Activated naive CD8-positive, alpha-beta T cell treated with anti-CD3 and anti-CD28 coated beads, Interleukin-2, amount 50 U/mL, for 24 hours (primary cell): Measurements from ENCODE around the gene APEH.

ENCODE experiments used
- ATAC-seq: fragments of 150-1000 bp; cut with Tn5 transposase; one replicate; pipeline ENCODE4 v1.10.0; 2021
- DNase-seq: peaks from one replicate; pipeline ENCODE4 v3.0.0; 2021
- H3K27ac Mint-ChIP-seq: one replicate; pipeline ENCODE4 v1.8.0; 2021; ENCODE audit warnings: mild to moderate bottlenecking, mixed read lengths
- H3K27me3 Mint-ChIP-seq: one replicate; pipeline ENCODE4 v1.8.0; 2021; ENCODE audit warnings: mixed read lengths
- H3K36me3 Mint-ChIP-seq: one replicate; pipeline ENCODE4 v1.8.0; 2021; ENCODE audit warnings: low read depth, mixed read lengths
- H3K4me1 Mint-ChIP-seq: one replicate; pipeline ENCODE4 v1.8.0; 2021; ENCODE audit warnings: mixed read lengths
- H3K4me3 Mint-ChIP-seq: one replicate; pipeline ENCODE4 v1.8.0; 2021; ENCODE audit warnings: mild to moderate bottlenecking, moderate library complexity, mixed read lengths
- H3K9me3 Mint-ChIP-seq: one replicate; pipeline ENCODE4 v1.8.0; 2021; ENCODE audit warnings: mixed read lengths

APEH gene

GRCh38 chr3:49723628-49724551 is 49.7 kb downstream of the APEH start, which contains the start of gene GMPPB:
GMPPB (minus strand) TSS chr3:49723951; CDS start chr3:49723726, 225 bp downstream.
- Mint-ChIP-seq H3K4me1 (peaks cover 27% of the 10 kb centered on the region), H3K36me3 (peaks cover 8% of the 10 kb centered on the region), H3K4me3 (peak within 1 kb of the TSS; percentile 85), H3K9me3 (no peaks in the 10 kb centered on the region), H3K27ac (peak within 1 kb of the TSS; percentile 92), H3K27me3 (no peaks in the 10 kb centered on the region)
- DNase-seq: peak; percentile 95
- ATAC-seq: peak; percentile 84

- Mint-ChIP-seq H3K27ac (peak overlapping the region; percentile 92), H3K36me3 (peaks cover 10% of the 10 kb centered on the region), H3K4me1 (peaks cover 20% of the 10 kb centered on the region), H3K27me3 (no peaks in the 10 kb centered on the region), H3K9me3 (no peaks in the 10 kb centered on the region), H3K4me3 (peak overlapping the region; percentile 85)
- peak; percentile 42 for DNase-seq
- ATAC-seq: no peak
These were observed 50.4 kb downstream of the APEH start for GRCh38 chr3:49724586-49724985.

GRCh38 chr3:49725906-49726681 is 51.9 kb downstream of the APEH start:
- H3K4me3 Mint-ChIP-seq: no peak overlapping the region
- peaks cover 9% of the 10 kb centered on the region for H3K36me3 Mint-ChIP-seq
- H3K9me3 Mint-ChIP-seq: no peaks in the 10 kb centered on the region
- no peaks in the 10 kb centered on the region for H3K27me3 Mint-ChIP-seq
- H3K4me1 Mint-ChIP-seq: peaks cover 13% of the 10 kb centered on the region
- no peak overlapping the region for H3K27ac Mint-ChIP-seq
- DNase-seq (no peak), ATAC-seq (no peak)

- peaks cover 9% of the 10 kb centered on the region for H3K4me1 Mint-ChIP-seq
- peaks cover 12% of the 10 kb centered on the region for H3K36me3 Mint-ChIP-seq
- no peak overlapping the region for H3K27ac Mint-ChIP-seq
- ATAC-seq (no peak), DNase-seq (no peak)
- H3K4me3 Mint-ChIP-seq: no peak overlapping the region
- no peaks in the 10 kb centered on the region for H3K9me3 Mint-ChIP-seq
- no peaks in the 10 kb centered on the region for H3K27me3 Mint-ChIP-seq
These were observed 53.2 kb downstream of the APEH start for GRCh38 chr3:49727154-49727923.

DNA sequence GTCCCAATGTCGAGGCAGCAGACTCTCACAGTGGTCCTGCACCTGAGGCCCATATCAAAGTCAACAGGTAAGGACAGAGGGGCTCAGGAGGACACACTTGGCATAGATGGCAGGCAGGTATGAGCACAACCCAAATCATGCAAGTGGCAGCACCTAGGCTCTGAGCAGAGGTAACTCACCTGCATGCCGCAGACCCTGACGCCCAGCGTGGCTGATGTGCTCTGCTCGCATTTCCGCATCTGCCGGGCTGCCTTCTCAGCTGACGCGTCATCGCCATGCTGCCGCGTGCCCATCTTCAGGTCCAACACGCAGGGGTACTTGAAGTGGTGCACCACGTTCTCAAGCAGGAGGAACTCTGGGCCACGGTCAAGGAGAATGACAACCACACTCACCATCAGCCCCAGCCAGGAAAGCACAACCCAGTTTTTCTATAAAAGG is 53.8 kb downstream of the APEH start:
- no peak for DNase-seq
- Mint-ChIP-seq H3K27ac (no peak overlapping the region), H3K4me1 (peaks cover 4% of the 10 kb centered on the region), H3K36me3 (peaks cover 14% of the 10 kb centered on the region), H3K27me3 (no peaks in the 10 kb centered on the region), H3K9me3 (no peaks in the 10 kb centered on the region), H3K4me3 (no peak overlapping the region)
- no peak for ATAC-seq

DNA sequence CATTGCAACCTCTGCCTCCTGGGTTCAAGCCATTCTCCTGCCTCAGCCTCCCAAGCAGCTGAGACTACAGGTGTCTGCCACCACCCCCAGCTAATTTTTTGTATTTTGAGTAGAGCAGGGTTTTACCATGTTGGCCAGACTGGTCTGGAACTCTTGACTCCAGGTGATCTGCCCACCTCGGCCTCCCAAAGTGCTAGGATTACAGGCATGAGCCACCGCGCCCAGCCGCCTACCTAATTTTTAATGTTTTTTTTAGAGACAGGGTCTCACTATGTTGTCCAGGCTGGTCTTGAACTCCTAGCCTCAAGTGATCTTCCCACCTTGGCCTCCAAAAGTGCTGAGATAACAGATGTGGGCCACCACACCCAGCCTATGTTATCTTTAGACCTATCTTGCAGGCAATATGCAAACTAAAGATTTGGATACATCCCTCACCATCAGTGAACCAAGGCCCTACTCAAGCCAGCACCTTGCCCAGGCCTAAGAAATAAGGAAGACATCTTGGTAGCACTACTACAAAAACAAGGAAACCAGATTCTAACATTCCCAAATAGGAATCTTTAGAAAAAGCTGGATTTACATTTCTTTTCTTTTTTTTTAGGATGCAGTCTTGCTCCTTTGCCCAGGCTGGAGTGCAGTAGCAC is 55.9 kb downstream of the APEH start:
- Mint-ChIP-seq H3K27me3 (no peaks in the 10 kb centered on the region), H3K4me1 (no peaks in the 10 kb centered on the region), H3K9me3 (no peaks in the 10 kb centered on the region), H3K36me3 (peaks cover 21% of the 10 kb centered on the region), H3K4me3 (no peak overlapping the region), H3K27ac (no peak overlapping the region)
- DNase-seq (no peak), ATAC-seq (no peak)

GRCh38 chr3:49732597-49732996 is 58.4 kb downstream of the APEH start:
- peaks cover 33% of the 10 kb centered on the region for H3K36me3 Mint-ChIP-seq
- H3K4me3 Mint-ChIP-seq: no peak overlapping the region
- H3K9me3 Mint-ChIP-seq: no peaks in the 10 kb centered on the region
- H3K27me3 Mint-ChIP-seq: no peaks in the 10 kb centered on the region
- ATAC-seq: no peak
- H3K27ac Mint-ChIP-seq: no peak overlapping the region
- no peak for DNase-seq
- no peaks in the 10 kb centered on the region for H3K4me1 Mint-ChIP-seq

DNA sequence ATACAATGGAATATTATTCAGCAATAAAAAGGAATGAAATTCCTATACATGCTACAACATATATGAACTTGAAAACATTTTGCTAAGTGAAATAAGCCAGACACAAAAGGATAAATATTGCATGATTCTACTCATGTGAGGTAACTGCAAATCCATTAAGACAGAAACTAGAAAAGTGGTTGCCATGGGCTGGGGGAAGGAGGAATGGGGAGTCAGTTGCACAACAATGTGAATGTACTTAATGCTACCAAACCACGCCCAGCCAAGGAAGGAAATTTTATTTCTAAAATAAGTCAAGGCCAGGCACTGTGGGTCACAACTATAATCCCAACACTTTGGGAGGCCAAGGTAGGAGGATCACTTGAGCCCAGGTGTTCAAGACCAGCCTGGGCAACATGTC is 59.4 kb downstream of the APEH start:
- H3K4me3 Mint-ChIP-seq: no peak overlapping the region
- H3K27ac Mint-ChIP-seq: no peak overlapping the region
- H3K4me1 Mint-ChIP-seq: no peaks in the 10 kb centered on the region
- ATAC-seq (no peak), DNase-seq (no peak)
- peaks cover 41% of the 10 kb centered on the region for H3K36me3 Mint-ChIP-seq
- no peaks in the 10 kb centered on the region for H3K27me3 Mint-ChIP-seq
- H3K9me3 Mint-ChIP-seq: no peaks in the 10 kb centered on the region
